OCI-LY7 (cell line): Measurements from ENCODE around the gene FOXN3. TPM values are rescaled to one million over a fixed set of nuclear protein-coding genes. Genes with fewer than 3 reads are reported as not detected.

Experiments
- BruUV-seq: library from RNA; stranded (reverse); fragments of 400-500 nt; replicated peaks from 2 replicates; lab custom pipeline; 2021; lab: Mats Ljungman, UMichigan
- CTCF ChIA-PET: fragments of 300-600 bp; sonication (Branson Sonifier 250); formaldehyde crosslinking; loops from one replicate; lab custom pipeline; 2022; ENCODE audit warnings: antibody characterized with exemption; ENCODE audit not compliant: unreplicated experiment; lab: Charles Lee
- POLR2A ChIA-PET: fragments of 300-600 bp; sonication (Branson Sonifier 250); formaldehyde crosslinking; loops from one replicate; lab custom pipeline; 2022; ENCODE audit warnings: antibody characterized with exemption; lab: Charles Lee
- DNase-seq: peaks from one replicate; pipeline ENCODE4 v3.0.0-alpha.2; 2015; ENCODE audit warnings: low spot score
- H2AFZ ChIP-seq: fragments of 200-600 bp; sonication (generic), shearing (Covaris generic); 2 replicates; pipeline ENCODE4 v1.6.1; 2014; ENCODE audit warnings: mild to moderate bottlenecking, antibody characterized with exemption, low read length, moderate library complexity
- H3K27ac ChIP-seq: fragments of 200-600 bp; sonication (generic); 2 replicates; pipeline ENCODE4 v1.5.1; 2014; ENCODE audit warnings: mixed run types, low read depth, mild to moderate bottlenecking, moderate library complexity, low read length, inconsistent platforms; ENCODE audit not compliant: poor library complexity, severe bottlenecking
- H3K36me3 ChIP-seq: fragments of 200-600 bp; sonication (generic); 2 replicates; pipeline ENCODE4 v1.6.1; 2014; ENCODE audit warnings: mild to moderate bottlenecking, antibody characterized with exemption, low read length, moderate library complexity, mixed read lengths; ENCODE audit not compliant: insufficient read depth
- H3K4me1 ChIP-seq: fragments of 200-600 bp; sonication (generic); 2 replicates; pipeline ENCODE4 v1.5.1; 2014; ENCODE audit warnings: mild to moderate bottlenecking, low read length; ENCODE audit not compliant: insufficient read depth, poor library complexity, severe bottlenecking
- H3K4me2 ChIP-seq: fragments of 200-600 bp; sonication (generic); 2 replicates; pipeline ENCODE4 v1.6.1; 2014; ENCODE audit warnings: mild to moderate bottlenecking, low read length
- H3K4me3 ChIP-seq: fragments of 200-600 bp; sonication (generic); 2 replicates; pipeline ENCODE4 v1.5.1; 2014; ENCODE audit warnings: mild to moderate bottlenecking, low read depth, low read length; ENCODE audit not compliant: poor library complexity, severe bottlenecking
- H3K79me2 ChIP-seq: fragments of 200-600 bp; sonication (generic); 2 replicates; pipeline ENCODE4 v1.6.1; 2016; ENCODE audit warnings: low read depth, mild to moderate bottlenecking, low read length, moderate library complexity, mixed read lengths; ENCODE audit not compliant: insufficient read depth
- H3K9me2 ChIP-seq: fragments of 200-600 bp; sonication (generic); 2 replicates; pipeline ENCODE4 v1.6.1; 2016; ENCODE audit warnings: mild to moderate bottlenecking, low read length, mixed read lengths; ENCODE audit not compliant: insufficient read depth
- H3K9me3 ChIP-seq: fragments of 200-600 bp; sonication (generic); 2 replicates; pipeline ENCODE4 v1.6.1; 2014; ENCODE audit warnings: mild to moderate bottlenecking, mixed run types, low read length, mixed read lengths
- H4K20me1 ChIP-seq: fragments of 200-600 bp; sonication (generic); 2 replicates; pipeline ENCODE4 v1.6.1; 2014; ENCODE audit warnings: mild to moderate bottlenecking, antibody characterized with exemption, low read length, moderate library complexity, mixed read lengths; ENCODE audit not compliant: insufficient read depth
- EZH2phosphoT487 ChIP-seq: fragments of 200-600 bp; sonication (generic); IDR thresholded peaks from 2 replicates; pipeline ENCODE4 v1.6.1; 2018; ENCODE audit warnings: low read depth, borderline replicate concordance, mild to moderate bottlenecking, mixed run types, antibody characterized with exemption, low read length, moderate library complexity, mixed read lengths
- intact Hi-C: fragments of 100-400 bp; cut with micrococcal nuclease; formaldehyde crosslinking; loops from one replicate; pipeline ENCODE4 v1.10.0; 2022; ENCODE audit not compliant: unreplicated experiment
- total RNA-seq, 2 experiments: library from RNA; depleted of rRNA in 1 of 2; stranded (reverse); fragments of >200 nt in 1 of 2; shearing (Covaris generic) in 1 of 2; gene quantifications; 2 replicates each; pipeline ENCODE4 v1.2.3, GENCODE V29; 2014 to 2022
- TF ChIP-seq, protein P1 (sequence below): fragments of 200-600 bp; sonication (generic); conservative IDR thresholded peaks from 2 replicates; pipeline ENCODE4 v1.5.1; 2014; ENCODE audit warnings: mild to moderate bottlenecking, antibody characterized with exemption, low read length, moderate library complexity, mixed read lengths

The FOXN3 gene
- total RNA-seq, 2 experiments from 2014 or later, result 77.7 to 102 TPM

DNA sequence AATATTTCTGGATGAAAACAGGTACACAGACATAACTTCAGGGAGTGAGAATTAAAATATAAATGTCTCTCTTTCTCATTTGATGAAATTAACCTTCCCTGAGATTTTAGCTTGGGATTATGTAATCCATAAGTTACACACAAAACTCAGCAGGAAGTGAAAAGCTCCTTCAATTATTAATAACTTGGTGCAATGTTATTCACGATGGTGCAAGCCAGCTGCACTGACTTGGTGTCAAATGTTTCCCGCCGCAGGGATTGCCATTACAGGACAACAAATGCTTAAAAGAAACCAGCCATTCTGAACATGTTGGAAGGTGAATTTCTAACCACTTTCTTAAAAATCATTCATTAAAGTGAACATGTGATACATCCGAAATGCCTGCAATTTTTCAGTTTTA lies 250.4 kb downstream of the FOXN3 start:
- BruUV-seq, result no TSS peak
- Histone ChIP-seq H3K4me2 (no peak overlapping the region), H3K79me2 (no peaks in the 10 kb centered on the region), H3K9me2 (no peaks in the 10 kb centered on the region), H3K4me1 (peaks cover 19% of the 10 kb centered on the region), H2AFZ (no peak overlapping the region), H3K36me3 (peaks cover 5% of the 10 kb centered on the region), H4K20me1 (no peaks in the 10 kb centered on the region), H3K27ac (no peak overlapping the region), H3K9me3 (peaks cover 9% of the 10 kb centered on the region; the same call in 1 of the 2 replicates), H3K4me3 (no peak overlapping the region)
- TF ChIP-seq, protein P1, sequence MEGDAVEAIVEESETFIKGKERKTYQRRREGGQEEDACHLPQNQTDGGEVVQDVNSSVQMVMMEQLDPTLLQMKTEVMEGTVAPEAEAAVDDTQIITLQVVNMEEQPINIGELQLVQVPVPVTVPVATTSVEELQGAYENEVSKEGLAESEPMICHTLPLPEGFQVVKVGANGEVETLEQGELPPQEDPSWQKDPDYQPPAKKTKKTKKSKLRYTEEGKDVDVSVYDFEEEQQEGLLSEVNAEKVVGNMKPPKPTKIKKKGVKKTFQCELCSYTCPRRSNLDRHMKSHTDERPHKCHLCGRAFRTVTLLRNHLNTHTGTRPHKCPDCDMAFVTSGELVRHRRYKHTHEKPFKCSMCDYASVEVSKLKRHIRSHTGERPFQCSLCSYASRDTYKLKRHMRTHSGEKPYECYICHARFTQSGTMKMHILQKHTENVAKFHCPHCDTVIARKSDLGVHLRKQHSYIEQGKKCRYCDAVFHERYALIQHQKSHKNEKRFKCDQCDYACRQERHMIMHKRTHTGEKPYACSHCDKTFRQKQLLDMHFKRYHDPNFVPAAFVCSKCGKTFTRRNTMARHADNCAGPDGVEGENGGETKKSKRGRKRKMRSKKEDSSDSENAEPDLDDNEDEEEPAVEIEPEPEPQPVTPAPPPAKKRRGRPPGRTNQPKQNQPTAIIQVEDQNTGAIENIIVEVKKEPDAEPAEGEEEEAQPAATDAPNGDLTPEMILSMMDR, result no peak
- no peak for TF ChIP-seq EZH2phosphoT487
- ChIA-PET POLR2A (interaction anchor here (0.5 to 1.8 kb wide), 2 partner anchors 13 to 343 kb away, joined by 3 to 5 read pairs; no protein-coding TSS in a partner anchor), CTCF (no interaction called here)
- no peak for DNase-seq
- intact Hi-C loops, result no loop called here

DNA sequence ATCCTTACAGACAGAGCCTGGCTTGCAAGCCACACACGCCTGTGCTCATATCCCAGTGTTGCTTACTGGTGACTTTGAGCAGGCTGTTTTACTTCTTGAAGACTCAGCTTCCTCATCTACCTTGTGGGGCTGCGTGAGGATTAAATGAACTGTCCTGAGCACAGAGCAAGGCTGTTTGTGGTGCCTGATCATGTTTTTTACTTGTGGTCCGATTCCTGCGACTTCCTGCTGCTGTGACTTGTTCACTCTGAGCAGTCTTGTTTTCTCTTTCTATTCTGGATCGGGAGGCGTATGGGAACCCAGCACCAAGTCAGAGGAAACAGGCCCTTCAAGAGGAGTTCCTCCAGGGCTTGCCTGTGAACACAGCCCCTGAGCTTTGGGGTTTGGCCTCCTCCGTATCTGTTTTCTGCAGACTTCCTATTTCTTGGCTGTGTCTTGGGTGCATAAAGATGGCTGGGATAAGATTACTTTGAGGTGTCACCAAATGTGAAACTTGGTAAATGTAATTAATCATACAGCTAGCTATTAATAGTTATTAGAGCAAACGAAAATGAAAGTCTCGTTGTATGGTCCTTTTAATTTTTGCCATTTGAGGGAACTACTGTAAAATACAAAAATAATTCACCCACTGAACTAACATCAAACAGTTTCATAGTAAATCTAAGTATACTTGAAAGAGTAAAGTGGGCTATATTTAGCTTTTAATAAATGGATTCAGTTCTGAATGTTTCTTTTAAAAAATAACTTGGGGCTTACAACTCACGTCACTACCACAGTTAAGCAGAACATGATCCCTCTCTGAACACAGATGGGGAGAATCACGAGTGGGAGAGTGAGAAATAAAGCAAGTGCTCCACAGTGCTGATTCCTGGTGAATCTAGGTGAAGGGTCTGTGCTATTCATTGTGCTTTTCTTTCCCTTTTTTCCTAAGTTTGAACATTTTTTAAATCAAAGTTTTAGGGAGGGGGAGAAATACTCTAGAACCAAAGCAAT lies 251.5 kb downstream of the FOXN3 start:
- Histone ChIP-seq H3K27ac (peak overlapping the region; percentile 22), H3K79me2 (no peaks in the 10 kb centered on the region), H3K4me1 (peaks cover 19% of the 10 kb centered on the region), H3K4me2 (peak overlapping the region; percentile 56), H3K4me3 (peak overlapping the region; percentile 17), H3K9me2 (no peaks in the 10 kb centered on the region), H2AFZ (peak overlapping the region; percentile 10; the same call in 1 of the 2 replicates), H3K36me3 (peaks cover 12% of the 10 kb centered on the region), H3K9me3 (peaks cover 4% of the 10 kb centered on the region; the same call in 1 of the 2 replicates), H4K20me1 (no peaks in the 10 kb centered on the region)
- CTCF ChIA-PET, result no interaction called here
- TF ChIP-seq, protein P1, result no peak
- no peak for TF ChIP-seq EZH2phosphoT487
- DNase-seq, result peak; percentile 23
- intact Hi-C loops, result no loop called here
- no TSS peak for BruUV-seq
- POLR2A ChIA-PET, result interaction anchor here (0.5 to 1.8 kb wide), 5 partner anchors 11 to 342 kb away, joined by 3 to 5 read pairs (median 3); no protein-coding TSS in a partner anchor
